Pons (tissue), 1 donor: Measurements from ENCODE around the gene PIGU.
A peak's percentile ranks its signal among the peaks of the same experiment; 100 is the strongest.
"Not testable (repeated sequence)": the region's sequence is repeated elsewhere in the genome, so short reads cannot be mapped to it uniquely, and the experiment has no call there.

Experiments used
- DNase-seq: peaks from one replicate; pipeline ENCODE4 v3.0.0-alpha.2; 2016; ENCODE audit warnings: low spot score

Gene PIGU

GRCh38 chr20:34621036-34621343 lies 55.9 kb downstream of the PIGU start:
- DNase-seq, result no peak

- DNase-seq, result no peak
Observed at GRCh38 chr20:34618676-34619075, 58.2 kb downstream of the PIGU start.

- DNase-seq, result not testable (repeated sequence)
Observed at GRCh38 chr20:34616913-34617312, 60.0 kb downstream of the PIGU start.

GRCh38 chr20:34615477-34615876 lies 61.4 kb downstream of the PIGU start:
- DNase-seq, result peak; percentile 89

- not testable (repeated sequence) for DNase-seq
Observed at GRCh38 chr20:34611976-34612375, 64.9 kb downstream of the PIGU start.

GRCh38 chr20:34607066-34607465 lies 69.8 kb downstream of the PIGU start:
- DNase-seq, result no peak

- DNase-seq, result no peak
Observed at GRCh38 chr20:34604980-34605788, 71.7 kb downstream of the PIGU start.

- no peak for DNase-seq
Observed at GRCh38 chr20:34600892-34601653, 75.8 kb downstream of the PIGU start.

- DNase-seq, result no peak
Observed at GRCh38 chr20:34595377-34596184, 81.3 kb downstream of the PIGU start.

GRCh38 chr20:34586488-34587163 lies 90.3 kb downstream of the PIGU start:
- no peak for DNase-seq

- no peak for DNase-seq
Observed at GRCh38 chr20:34585019-34585418, 91.9 kb downstream of the PIGU start.

GRCh38 chr20:34583544-34583943 lies 93.3 kb downstream of the PIGU start:
- DNase-seq, result peak; percentile 5

GRCh38 chr20:34582911-34583310 lies 94.0 kb downstream of the PIGU start:
- DNase-seq, result no peak

GRCh38 chr20:34582221-34582620 lies 94.7 kb downstream of the PIGU start:
- no peak for DNase-seq

GRCh38 chr20:34581341-34582184 lies 95.3 kb downstream of the PIGU start:
- peak; percentile 76 for DNase-seq

GRCh38 chr20:34579979-34580940 lies 96.6 kb downstream of the PIGU start:
- DNase-seq, result peak; percentile 63

GRCh38 chr20:34579191-34579978 lies 97.5 kb downstream of the PIGU start:
- peak; percentile 96 for DNase-seq

GRCh38 chr20:34578521-34578920 lies 98.4 kb downstream of the PIGU start:
- peak; percentile 64 for DNase-seq

GRCh38 chr20:34578025-34578424 lies 98.9 kb downstream of the PIGU start:
- no peak for DNase-seq
